ENCODE data around the gene ARHGDIB. TPM values are rescaled to one million over a fixed set of nuclear protein-coding genes. Genes with fewer than 3 reads are reported as not detected.

Gene ARHGDIB
- total RNA-seq, 1 experiment from 2014 or later, result 1.2 TPM

DNA sequence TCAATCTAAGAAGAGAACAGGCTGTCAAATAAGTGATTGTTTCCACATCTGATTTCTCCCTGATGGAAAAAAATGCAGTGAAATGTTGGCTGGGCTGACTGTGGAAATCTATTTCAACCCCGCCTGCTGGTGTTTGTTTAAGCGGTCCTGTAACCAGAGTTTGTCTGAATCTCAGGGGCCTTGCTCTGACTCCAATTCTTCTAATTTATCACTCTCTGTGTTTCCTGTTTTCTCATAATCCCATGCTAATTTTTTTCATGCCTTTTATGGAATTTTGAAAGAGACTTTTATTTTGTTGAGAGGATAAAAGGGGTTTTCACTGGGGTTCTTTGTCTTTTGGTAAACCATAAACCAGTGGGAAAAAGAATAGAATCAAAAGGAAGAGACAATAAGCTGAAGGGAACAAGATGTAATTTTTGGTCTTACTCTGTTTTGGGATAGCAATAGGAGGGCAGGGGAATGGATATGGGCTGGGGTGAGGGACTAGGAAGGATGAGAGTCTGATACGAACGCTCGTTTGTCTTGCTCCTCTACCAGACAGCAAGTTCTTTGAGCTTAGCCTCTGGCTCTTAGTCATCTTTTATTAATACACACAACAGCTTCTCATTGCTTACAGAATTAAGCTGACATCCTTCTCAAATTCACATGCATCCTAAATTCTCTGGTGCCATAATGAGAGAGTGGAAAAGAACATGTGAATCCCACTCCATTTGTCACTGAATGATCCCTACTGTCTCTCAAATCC is 67.7 kb downstream of the ARHGDIB start:
- DNase-seq, result no peak
- H3K27me3 ChIP-seq, result no peaks in the 10 kb centered on the region
- H3K27ac ChIP-seq, result no peak overlapping the region
- peaks cover 7% of the 10 kb centered on the region; the same call in 1 of the 2 replicates for H3K4me1 ChIP-seq
- H3K9me3 ChIP-seq (replicated peaks), result 0 out of 2 replicates have a peak, but pooled peaks cover 4% of the 10 kb centered on the region
- no peak overlapping the region for H3K4me3 ChIP-seq
- H3K36me3 ChIP-seq, result no peaks in the 10 kb centered on the region

DNA sequence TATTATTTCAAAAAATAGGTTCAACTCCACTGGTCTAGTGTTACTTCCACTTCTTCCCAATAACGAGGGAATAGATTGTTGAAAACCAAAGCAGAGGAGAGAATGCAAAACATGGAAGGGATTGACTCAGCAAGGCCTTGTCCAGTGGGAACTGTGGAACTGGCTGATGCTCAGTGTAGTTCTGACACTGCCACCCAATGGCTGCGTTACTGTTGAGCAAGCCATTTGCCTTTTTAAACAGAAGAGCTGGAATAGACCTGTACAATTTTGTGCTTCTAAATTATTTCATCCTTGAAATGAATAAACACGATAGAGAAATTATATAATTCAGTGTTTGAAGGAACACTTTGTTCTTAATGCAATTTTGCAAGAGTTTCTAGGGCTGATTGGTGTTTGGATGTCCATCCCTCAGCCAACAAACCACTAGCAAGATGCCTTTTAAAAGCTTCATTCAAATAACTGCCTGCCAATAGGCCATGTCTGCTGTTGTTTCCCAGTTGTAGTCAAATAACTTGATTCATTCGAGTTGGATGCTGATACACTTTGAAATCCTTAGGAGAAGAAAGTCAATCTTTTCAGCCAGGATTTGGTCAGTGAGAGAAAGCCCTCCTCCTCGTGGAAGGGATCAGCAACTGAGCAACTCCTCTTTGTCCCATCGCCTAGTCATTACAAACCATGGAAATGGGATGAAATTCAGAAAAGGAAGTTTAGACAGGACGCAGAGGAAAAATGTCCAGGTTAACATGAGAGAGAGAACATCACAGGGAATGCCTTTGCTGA is 68.5 kb downstream of the ARHGDIB start:
- peaks cover 7% of the 10 kb centered on the region; the same call in 1 of the 2 replicates for H3K4me1 ChIP-seq
- no peak overlapping the region for H3K4me3 ChIP-seq
- no peak for DNase-seq
- H3K9me3 ChIP-seq (replicated peaks), result 0 out of 2 replicates have a peak, but pooled peaks cover 4% of the 10 kb centered on the region
- no peaks in the 10 kb centered on the region for H3K27me3 ChIP-seq
- H3K36me3 ChIP-seq, result no peaks in the 10 kb centered on the region
- H3K27ac ChIP-seq, result no peak overlapping the region

Other genes starting within 250 kb of the ARHGDIB start
- 50.6 and 65.1 TPM in 2 replicates for gene WBP11, start 158.1 kb downstream of the ARHGDIB start, total RNA-seq (2014; rRNA removed; shearing (Covaris generic))
- 1.2 and 1.8 TPM in 2 replicates for gene C12orf60, start 157.9 kb downstream of the ARHGDIB start, total RNA-seq (2014; rRNA removed; shearing (Covaris generic))
- gene SMCO3, start 147.4 kb downstream of the ARHGDIB start, total RNA-seq (2014; rRNA removed; shearing (Covaris generic)), result not detected in 2 replicates
- gene ART4, start 118.1 kb downstream of the ARHGDIB start, total RNA-seq (2014; rRNA removed; shearing (Covaris generic)), result not detected in 2 replicates
- 2.8 and 3.2 TPM in 2 replicates for gene MGP, start 75.7 kb downstream of the ARHGDIB start, total RNA-seq (2014; rRNA removed; shearing (Covaris generic))
- gene ERP27, start 23.1 kb downstream of the ARHGDIB start, total RNA-seq (2014; rRNA removed; shearing (Covaris generic)), result not detected in 2 replicates
- gene PDE6H, start 11.4 kb upstream of the ARHGDIB start, total RNA-seq (2014; rRNA removed; shearing (Covaris generic)), result not detected in 2 replicates

Data from SJCRH30 (cell line).